Posterior vena cava (tissue), 2 donors: ENCODE results near the gene SEC11A. TPM values are rescaled to one million over a fixed set of nuclear protein-coding genes. Genes with fewer than 3 reads are reported as not detected.
A peak's percentile ranks its signal among the peaks of the same experiment; 100 is the strongest.
"Not testable (repeated sequence)": the region's sequence is repeated elsewhere in the genome, so short reads cannot be mapped to it uniquely, and the experiment has no call there.

Source experiments
- DNase-seq: peaks from one replicate; pipeline ENCODE4 v3.0.0-alpha.2; 2020; ENCODE audit warnings: low spot score
- intact Hi-C, 2 donors: fragments of 100-400 bp; cut with DNase I; formaldehyde crosslinking; loops; one replicate each; pipeline versions ENCODE4 v1.14.1 to v1.14.2; 2022 to 2023
- long read RNA-seq, 2 donors: library from polyadenylated mRNA; unstranded; transcript quantifications; one replicate each; pipeline ENCODE4 v2.0.0, GENCODE V29; 2020 to 2021
- total RNA-seq, 2 donors: library from RNA; stranded (reverse); fragmentation: NEBNext Ultra II Directional; extraction: Animal tissue kit (Norgen Biotek cat#: 25700); gene quantifications; one replicate each; pipeline ENCODE4 v1.2.1, GENCODE V29; 2021
- donor health status: DM: yes; HTN: yes; CAD: no.
- donor health status: DM: yes; HTN: yes; CAD: no.

Gene SEC11A
- 100 to 1,000 TPM in 1 of 2 donors, 10 to 100 TPM in 1; 83.0 to 113 TPM for total RNA-seq
- long read RNA-seq, donor 1, transcript SEC11A-201 (6 exons, 1,656 nt), result major isoform, 15 of 16 reads
- long read RNA-seq, donor 1, partial matches to known transcripts, result 0 of 16 reads
- long read RNA-seq, donor 1, other reads (novel, unspliced or antisense), result 1 of 16 reads
- long read RNA-seq, donor 2, transcript SEC11A-201 (6 exons, 1,656 nt), result major isoform, 142 of 165 reads
- long read RNA-seq, donor 2, transcript SEC11A-202 (7 exons, 1,223 nt), result minor isoform, 9 of 165 reads
- long read RNA-seq, donor 2, partial matches to known transcripts, result 4 of 165 reads
- long read RNA-seq, donor 2, other reads (novel, unspliced or antisense), result 5 of 165 reads

- intact Hi-C loops, result no loop called here
- peak; percentile 99 for DNase-seq
These were observed at the start of gene SEC11A for GRCh38 chr15:84716036-84716732. Gene SEC11A (minus strand): TSS chr15:84716139. CDS start chr15:84716075, 64 bp downstream.

GRCh38 chr15:84765675-84766074 lies 49.7 kb upstream of the SEC11A start:
- intact Hi-C loops, result no loop called here
- no peak for DNase-seq

DNA sequence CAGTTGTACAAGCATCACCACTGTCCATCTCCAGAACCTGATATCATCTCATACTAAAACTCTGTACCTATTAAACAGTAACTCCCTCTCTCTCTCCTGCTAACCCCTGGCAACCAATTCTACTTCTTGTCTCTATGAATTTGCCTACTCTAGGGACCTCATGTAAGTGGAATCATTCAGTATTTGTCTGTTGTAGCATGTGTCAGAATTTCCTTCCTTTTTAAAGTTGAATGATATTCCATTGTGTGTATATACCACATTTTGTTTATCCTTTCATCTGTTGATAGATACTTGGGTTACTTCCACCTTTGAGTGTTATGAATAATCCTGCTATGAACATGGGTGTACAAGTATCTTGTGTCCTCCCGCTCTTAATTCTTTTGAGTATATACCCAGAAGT lies 49.0 kb upstream of the SEC11A start:
- intact Hi-C loops, result no loop called here
- DNase-seq, result no peak

GRCh38 chr15:84764585-84764984 lies 48.6 kb upstream of the SEC11A start:
- no peak for DNase-seq
- intact Hi-C loops, result no loop called here

GRCh38 chr15:84762840-84763572 lies 47.1 kb upstream of the SEC11A start:
- intact Hi-C loops, result no loop called here
- DNase-seq, result no peak

GRCh38 chr15:84761607-84762131 lies 45.7 kb upstream of the SEC11A start:
- intact Hi-C loops, result no loop called here
- DNase-seq, result no peak

- no peak for DNase-seq
- intact Hi-C loops, result no loop called here
These were observed 44.3 kb upstream of the SEC11A start for GRCh38 chr15:84760219-84760618.

GRCh38 chr15:84759018-84759417 lies 43.1 kb upstream of the SEC11A start:
- intact Hi-C loops, result no loop called here

DNA sequence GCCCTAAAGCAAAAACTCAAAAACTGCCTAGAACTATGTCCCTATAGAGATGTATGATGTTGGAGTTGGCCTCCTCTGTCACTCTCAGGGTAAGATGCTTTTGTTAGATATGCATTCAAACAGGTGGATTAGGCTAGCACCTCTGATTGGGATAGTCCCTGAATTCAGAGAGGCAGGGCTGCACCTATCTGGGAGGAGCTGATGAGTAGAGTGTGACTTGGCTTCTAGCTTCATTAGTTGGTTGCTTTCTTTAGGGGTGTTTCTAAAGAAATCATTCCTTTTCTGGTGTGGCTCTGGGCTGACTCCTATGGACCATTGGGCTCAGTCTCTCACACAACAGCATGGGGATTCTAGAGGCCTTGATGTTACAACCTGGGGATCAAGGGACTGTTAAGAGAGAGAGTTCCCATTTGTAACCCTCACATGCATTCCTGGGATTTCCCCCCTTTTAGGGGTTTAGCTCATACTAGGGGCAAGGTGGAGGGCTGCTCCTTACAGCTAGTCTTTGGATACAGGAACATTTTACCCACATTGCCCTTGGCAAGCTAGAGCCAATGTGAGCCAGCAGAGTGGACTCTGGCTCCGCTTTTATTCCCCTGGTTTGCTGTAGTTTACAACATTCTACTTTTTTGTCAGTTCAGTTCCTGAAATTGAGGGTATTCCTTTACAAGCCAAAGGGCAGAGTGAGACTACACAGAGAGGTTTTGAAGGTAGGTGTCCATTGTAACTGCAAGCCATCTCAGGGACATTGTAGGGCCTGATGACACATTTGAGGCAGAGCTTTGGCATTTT lies 40.0 kb upstream of the SEC11A start:
- DNase-seq, result no peak
- intact Hi-C loops, result no loop called here

More at GRCh38 chr15:84759018-84759417, 43.1 kb upstream of the SEC11A start:
- no peak for DNase-seq

GRCh38 chr15:84754889-84755288 lies 39.0 kb upstream of the SEC11A start:
- DNase-seq, intact Hi-C loops: not testable (repeated sequence)

DNA sequence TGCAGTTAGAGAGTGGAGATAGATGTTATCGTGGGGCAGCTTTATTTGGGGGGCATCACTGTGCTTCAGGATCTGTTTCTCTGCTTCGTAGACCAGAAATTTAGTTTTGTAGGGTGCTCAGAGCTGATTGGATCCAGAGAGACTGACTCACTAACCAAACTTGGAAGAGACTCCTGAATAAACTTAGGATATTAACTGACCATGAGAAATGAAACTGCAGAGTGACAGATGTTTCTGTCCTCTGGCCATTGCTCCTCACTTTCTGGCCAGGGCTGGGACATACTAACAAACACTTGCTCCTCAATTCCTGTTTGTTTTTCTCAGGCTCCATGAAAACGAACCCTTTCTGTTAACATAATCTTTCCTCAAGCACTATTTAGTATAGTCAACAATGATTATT lies 36.8 kb upstream of the SEC11A start:
- no peak for DNase-seq
- intact Hi-C loops, result no loop called here

DNA sequence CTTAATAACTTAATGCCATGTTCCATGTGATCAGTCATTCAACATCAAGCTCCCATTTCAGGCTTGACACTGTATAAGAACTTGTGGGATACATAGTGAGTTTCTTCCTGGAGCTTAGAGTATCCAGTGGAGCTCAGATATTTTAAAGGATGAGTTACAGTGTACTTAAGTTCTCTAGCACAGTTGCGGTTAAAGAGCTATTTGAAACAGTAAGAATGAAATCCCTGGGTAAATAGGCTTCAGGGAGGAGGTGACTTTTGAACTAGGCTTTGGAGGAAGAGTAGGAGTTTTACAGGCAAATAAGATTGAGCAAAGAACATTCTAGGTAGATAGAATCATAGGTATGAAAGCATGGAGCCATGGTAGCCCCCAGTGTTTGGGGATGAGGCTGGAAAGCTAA lies 36.3 kb upstream of the SEC11A start:
- intact Hi-C loops, result no loop called here
- DNase-seq, result no peak

GRCh38 chr15:84751721-84752120 lies 35.8 kb upstream of the SEC11A start:
- intact Hi-C loops, DNase-seq: not testable (repeated sequence)

- no peak for DNase-seq
- intact Hi-C loops, result no loop called here
These were observed 34.7 kb upstream of the SEC11A start for GRCh38 chr15:84750583-84751092.

GRCh38 chr15:84749111-84749991 lies 33.4 kb upstream of the SEC11A start:
- intact Hi-C loops, result loop anchor here (2.0 to 10.0 kb wide), 3 partner anchors 35 to 175 kb away; partner anchors contain the start of gene ZSCAN2 (in 1 of the 2)
- no peak for DNase-seq

DNA sequence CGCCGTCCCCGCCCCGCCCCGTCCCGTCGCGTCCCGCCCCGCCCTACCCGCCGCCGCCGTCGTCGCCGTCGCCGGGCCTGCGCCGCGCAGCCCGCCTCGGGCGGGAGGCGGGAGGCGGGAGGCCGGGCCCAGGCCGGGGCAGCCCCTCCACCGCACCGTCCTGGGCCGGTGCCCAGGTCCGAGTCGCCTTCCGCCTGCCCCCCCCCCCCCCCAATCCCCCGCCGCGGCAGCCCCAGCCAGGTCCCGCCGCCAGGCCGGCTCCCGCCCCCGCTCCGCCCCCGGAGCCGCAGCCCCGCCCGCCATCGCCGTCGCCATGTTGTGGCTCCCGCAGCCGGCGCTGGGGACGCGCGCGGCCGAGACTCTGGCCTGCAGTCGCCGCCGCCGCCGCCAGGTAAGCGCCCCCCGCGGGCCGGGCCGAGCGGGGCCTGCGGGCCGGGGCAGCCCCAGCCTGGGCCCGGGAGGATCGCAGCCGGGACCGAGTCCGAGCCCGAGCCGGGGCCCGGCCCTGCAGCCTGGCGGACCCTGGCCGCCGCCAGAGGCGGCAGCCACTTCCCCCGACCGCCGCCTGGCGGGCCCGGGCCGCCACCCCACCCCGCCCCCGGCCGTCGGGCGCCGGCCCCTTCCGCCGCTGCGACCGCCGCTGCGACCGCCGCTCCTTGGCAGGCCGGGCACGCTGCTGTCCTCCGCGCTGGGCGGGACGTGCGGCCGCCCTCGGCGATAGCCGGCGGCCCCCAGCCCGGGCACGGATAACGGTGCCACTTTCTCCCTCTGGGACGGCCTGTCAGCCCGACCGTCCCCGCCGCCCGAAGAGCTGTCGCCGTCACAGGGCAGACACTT lies 32.6 kb upstream of the SEC11A start, which contains the start of gene ZNF592:
Gene ZNF592, plus strand, starts transcription at position 319 of the 837 bp plus-strand sequence. CDS start 34,084 bp downstream, outside the sequence.
- peak; percentile 94 for DNase-seq
- intact Hi-C loops, result loop anchor here (2.0 to 10.0 kb wide), 3 partner anchors 34 to 176 kb away; partner anchors contain the start of gene ZSCAN2 (in 1 of the 2)
